Kidney glomerular epithelial cell (primary cell): Measurements from ENCODE around the gene RENBP.

ENCODE experiments used
- DNase-seq: peaks from one replicate; lab custom pipeline; 2025; lab: John Stamatoyannopoulos, UW

The RENBP gene

GRCh38 chrX:153971124-153971449 is 26.6 kb upstream of the RENBP start:
- DNase-seq: peak; percentile 39

GRCh38 chrX:153970357-153971123 is 26.1 kb upstream of the RENBP start:
- no peak for DNase-seq

- DNase-seq: no peak
These were observed 25.5 kb upstream of the RENBP start for GRCh38 chrX:153969904-153970356.

GRCh38 chrX:153969125-153969903 is 24.9 kb upstream of the RENBP start:
- DNase-seq: no peak

GRCh38 chrX:153968754-153969124 is 24.3 kb upstream of the RENBP start:
- no peak for DNase-seq

- no peak for DNase-seq
These were observed 23.8 kb upstream of the RENBP start for GRCh38 chrX:153968255-153968654.

- no peak for DNase-seq
These were observed 23.2 kb upstream of the RENBP start for GRCh38 chrX:153967536-153968224.

- no peak for DNase-seq
These were observed 22.5 kb upstream of the RENBP start for GRCh38 chrX:153966841-153967535.

- no peak for DNase-seq
These were observed 21.8 kb upstream of the RENBP start for GRCh38 chrX:153966283-153966688.

- no peak for DNase-seq
These were observed 21.0 kb upstream of the RENBP start for GRCh38 chrX:153965406-153965805.

- no peak for DNase-seq
These were observed 19.7 kb upstream of the RENBP start for GRCh38 chrX:153964105-153964504.

- no peak for DNase-seq
These were observed 19.1 kb upstream of the RENBP start for GRCh38 chrX:153963546-153963945.

- DNase-seq: no peak
These were observed 16.8 kb upstream of the RENBP start for GRCh38 chrX:153961292-153961691.

- no peak for DNase-seq
These were observed 16.3 kb upstream of the RENBP start for GRCh38 chrX:153960786-153961185.

- no peak for DNase-seq
These were observed 15.6 kb upstream of the RENBP start for GRCh38 chrX:153960077-153960476.

- DNase-seq: no peak
These were observed 15.2 kb upstream of the RENBP start for GRCh38 chrX:153959649-153960048.

- no peak for DNase-seq
These were observed 14.2 kb upstream of the RENBP start for GRCh38 chrX:153958605-153959004.

- no peak for DNase-seq
These were observed 12.8 kb upstream of the RENBP start for GRCh38 chrX:153957224-153957623.

GRCh38 chrX:153956044-153956907 is 11.8 kb upstream of the RENBP start:
- DNase-seq: no peak

- no peak for DNase-seq
These were observed 10.8 kb upstream of the RENBP start for GRCh38 chrX:153955228-153955732.

- no peak for DNase-seq
These were observed 10.2 kb upstream of the RENBP start for GRCh38 chrX:153954558-153955227.
